IMR-90 (cell line): ENCODE measurements around the gene CWC25. TPM values are rescaled to one million over a fixed set of nuclear protein-coding genes. Genes with fewer than 3 reads are reported as not detected.

Source experiments
- ATAC-seq: fragments of 200-7000 bp; cut with Tn5 transposase; 2 replicates; pipeline ENCODE4 v1.9.1; 2020; ENCODE audit warnings: low read depth, mild to moderate bottlenecking, moderate library complexity
- BruUV-seq: library from RNA; stranded (reverse); fragments of 400-500 nt; replicated peaks from 2 replicates; lab custom pipeline; 2021; lab: Mats Ljungman, UMichigan
- CTCF ChIA-PET: fragments of 300-600 bp; formaldehyde crosslinking; extraction: SDS; loops from one replicate; lab custom pipeline; 2021; ENCODE audit warnings: antibody characterized with exemption; lab: Yijun Ruan, JAX
- POLR2A ChIA-PET: fragments of 300-600 bp; sonication (Branson Sonifier 250); formaldehyde crosslinking; loops from one replicate; lab custom pipeline; 2022; ENCODE audit warnings: antibody characterized with exemption; ENCODE audit not compliant: unreplicated experiment; lab: Charles Lee
- DNase-seq: peaks from one replicate; pipeline ENCODE4 v3.0.0; 2013
- H2AFZ ChIP-seq: replicated peaks from 2 replicates; pipeline ENCODE3; 2013; ENCODE audit warnings: low read length, mild to moderate bottlenecking; ENCODE audit not compliant: poor library complexity
- H2AK5ac ChIP-seq: 2 replicates; pipeline ENCODE4 v1.6.1; 2013; ENCODE audit warnings: low read depth, low read length, inconsistent platforms
- H2AK9ac ChIP-seq: replicated peaks from 2 replicates; pipeline ENCODE3; 2013; ENCODE audit warnings: mild to moderate bottlenecking, low read depth, low read length, moderate library complexity; ENCODE audit not compliant: poor library complexity
- H2BK120ac ChIP-seq: 2 replicates; pipeline ENCODE4 v1.6.1; 2013; ENCODE audit warnings: low read depth, low read length, inconsistent platforms
- H2BK15ac ChIP-seq: 3 replicates; pipeline ENCODE4 v1.6.1; 2013; ENCODE audit warnings: low read depth, low read length, inconsistent platforms
- H2BK20ac ChIP-seq: 2 replicates; pipeline ENCODE4 v1.6.1; 2013; ENCODE audit warnings: low read depth, mild to moderate bottlenecking, inconsistent platforms, low read length, moderate library complexity
- H2BK5ac ChIP-seq: 2 replicates; pipeline ENCODE4 v1.6.1; 2013; ENCODE audit warnings: mild to moderate bottlenecking, low read depth, low read length, inconsistent platforms; ENCODE audit not compliant: poor library complexity, severe bottlenecking
- H3K14ac ChIP-seq: replicated peaks from 2 replicates; pipeline ENCODE4 v1.6.1; 2013; ENCODE audit warnings: low read depth, low read length, inconsistent platforms
- H3K18ac ChIP-seq: 2 replicates; pipeline ENCODE4 v1.6.1; 2013; ENCODE audit warnings: low read depth, low read length, control low read depth
- H3K23ac ChIP-seq: 2 replicates; pipeline ENCODE4 v1.6.1; 2013; ENCODE audit warnings: low read depth, low read length, inconsistent platforms
- H3K27ac ChIP-seq: 2 replicates; pipeline ENCODE4 v1.5.1; 2013; ENCODE audit warnings: mild to moderate bottlenecking, control low read depth, low read length; ENCODE audit not compliant: insufficient read depth
- H3K27me3 ChIP-seq: 2 replicates; pipeline ENCODE4 v1.6.1; 2013; ENCODE audit warnings: low read length; ENCODE audit not compliant: control insufficient read depth, insufficient read depth
- H3K36me3 ChIP-seq: 2 replicates; pipeline ENCODE4 v1.6.1; 2013; ENCODE audit warnings: low read length, mixed read lengths; ENCODE audit not compliant: control insufficient read depth, insufficient read depth
- H3K4ac ChIP-seq: 2 replicates; pipeline ENCODE4 v1.6.1; 2013; ENCODE audit warnings: low read depth, low read length, inconsistent platforms
- H3K4me1 ChIP-seq: 2 replicates; pipeline ENCODE4 v1.6.1; 2013; ENCODE audit warnings: low read length, mixed read lengths; ENCODE audit not compliant: control insufficient read depth, insufficient read depth
- H3K4me2 ChIP-seq: 2 replicates; pipeline ENCODE4 v1.6.1; 2013; ENCODE audit warnings: low read depth, mild to moderate bottlenecking, control low read depth, low read length, moderate library complexity
- H3K4me3 ChIP-seq: 2 replicates; pipeline ENCODE4 v1.5.1; 2013; ENCODE audit warnings: low read depth, mild to moderate bottlenecking, control low read depth, low read length, moderate library complexity; ENCODE audit not compliant: insufficient read depth
- H3K56ac ChIP-seq: 2 replicates; pipeline ENCODE4 v1.6.1; 2013; ENCODE audit warnings: low read length, inconsistent platforms; ENCODE audit not compliant: insufficient read depth; ENCODE audit errors: extremely low read depth
- H3K79me1 ChIP-seq, 2 experiments: 2 replicates each; pipeline ENCODE4 v1.6.1; 2013; ENCODE audit warnings: low read length in 2 of 2, inconsistent platforms in 1 of 2, low read depth in 1 of 2
- H3K9ac ChIP-seq: 2 replicates; pipeline ENCODE4 v1.6.1; 2013; ENCODE audit warnings: low read depth, low read length, control low read depth
- H3K9me1 ChIP-seq: 2 replicates; pipeline ENCODE4 v1.6.1; 2013; ENCODE audit warnings: low read length, inconsistent platforms; ENCODE audit not compliant: insufficient read depth
- H3K9me3 ChIP-seq: 2 replicates; pipeline ENCODE4 v1.6.1; 2013; ENCODE audit warnings: low read length; ENCODE audit not compliant: control insufficient read depth, insufficient read depth
- H4K20me1 ChIP-seq: 2 replicates; pipeline ENCODE4 v1.6.1; 2013; ENCODE audit warnings: low read length, inconsistent platforms; ENCODE audit not compliant: insufficient read depth
- H4K5ac ChIP-seq: 2 replicates; pipeline ENCODE4 v1.6.1; 2013; ENCODE audit warnings: mild to moderate bottlenecking, low read depth, low read length, control low read depth
- H4K8ac ChIP-seq, 2 experiments: 2 replicates each; pipeline ENCODE4 v1.6.1; 2013; ENCODE audit warnings: low read depth in 2 of 2, low read length in 2 of 2, control low read depth in 1 of 2, inconsistent platforms in 1 of 2
- H4K91ac ChIP-seq: 2 replicates; pipeline ENCODE4 v1.6.1; 2013; ENCODE audit warnings: low read depth, low read length, inconsistent platforms; ENCODE audit not compliant: insufficient read depth
- CTCF ChIP-seq: conservative IDR thresholded peaks from 2 replicates; pipeline ENCODE4 v1.5.1; 2012; ENCODE audit warnings: mild to moderate bottlenecking, low read depth, low read length, improper control_type of control experiment
- FOS ChIP-seq: fragments of 150-350 bp; IDR thresholded peaks from 2 replicates; pipeline ENCODE4 v1.6.1; 2016; ENCODE audit warnings: low read depth, low read length
- MAFK ChIP-seq: IDR thresholded peaks from 2 replicates; pipeline ENCODE4 v1.6.1; 2012; ENCODE audit warnings: low read depth, low read length, improper control_type of control experiment
- MAZ ChIP-seq: IDR thresholded peaks from 2 replicates; pipeline ENCODE4 v1.6.1; 2012; ENCODE audit warnings: low read depth, mild to moderate bottlenecking, low read length, improper control_type of control experiment, moderate library complexity, borderline replicate concordance
- MXI1 ChIP-seq: IDR thresholded peaks from 2 replicates; pipeline ENCODE4 v1.6.1; 2012; ENCODE audit warnings: low read depth, mild to moderate bottlenecking, low read length, moderate library complexity, borderline replicate concordance
- NFE2L2 ChIP-seq: fragments of 150-350 bp; IDR thresholded peaks from 2 replicates; pipeline ENCODE4 v1.6.1; 2016; ENCODE audit warnings: low read depth, mild to moderate bottlenecking, low read length
- RAD21 ChIP-seq: IDR thresholded peaks from 2 replicates; pipeline ENCODE4 v1.6.1; 2012; ENCODE audit warnings: low read length, improper control_type of control experiment
- RCOR1 ChIP-seq: IDR thresholded peaks from 2 replicates; pipeline ENCODE4 v1.6.1; 2012; ENCODE audit warnings: mild to moderate bottlenecking, low read length, improper control_type of control experiment; ENCODE audit not compliant: insufficient replicate concordance
- RFX5 ChIP-seq: IDR thresholded peaks from 2 replicates; pipeline ENCODE4 v1.8.0; 2012; ENCODE audit warnings: low read depth, mild to moderate bottlenecking, low read length, moderate library complexity
- SMC3 ChIP-seq: fragments of 150-350 bp; IDR thresholded peaks from 2 replicates; pipeline ENCODE4 v1.6.1; 2016; ENCODE audit warnings: low read depth, mild to moderate bottlenecking, antibody characterized with exemption, low read length, moderate library complexity
- USF2 ChIP-seq: fragments of 150-350 bp; IDR thresholded peaks from 2 replicates; pipeline ENCODE4 v1.6.1; 2017; ENCODE audit warnings: mild to moderate bottlenecking, antibody characterized with exemption, low read length, low read depth
- WGBS, 2 experiments: methylation state at CpG; one replicate each; pipeline versions ENCODE4 v1.1.5 to v1.1.7; 2013; ENCODE audit warnings: missing lambda C conversion rate in 2 of 2; ENCODE audit not compliant: insufficient read length in 1 of 2; ENCODE audit errors: extremely low coverage in 2 of 2; 5-methylcytosine and 5-hydroxymethylcytosine counted together
- dilution Hi-C: fragments of 300-500 bp; cut with HindIII; formaldehyde crosslinking; loops from one replicate; pipeline ENCODE4 v1.14.3; 2018; ENCODE audit warnings: low sequenced_read_pairs; ENCODE audit not compliant: unreplicated experiment
- in situ Hi-C: fragments of 300-500 bp; cut with MboI; formaldehyde crosslinking; loops from 3 replicates; pipeline ENCODE4 v1.14.3; 2019; ENCODE audit warnings: low sequenced_read_pairs, inconsistent platforms, mixed read lengths
- intact Hi-C: fragments of 100-400 bp; cut with micrococcal nuclease; formaldehyde crosslinking; loops from 2 replicates; pipeline ENCODE4 v1.10.0; 2022
- polyA plus RNA-seq, 3 experiments: library from polyadenylated mRNA; depleted of rRNA; stranded (reverse); fragments of >200 nt; gene quantifications; 2 replicates each; pipeline ENCODE4 v1.2.3, GENCODE V29; 2012; ENCODE audit warnings: low replicate concordance in 1 of 3
- total RNA-seq: library from RNA; depleted of rRNA; stranded (reverse); fragments of >200 nt; gene quantifications from 2 replicates; pipeline ENCODE4 v1.2.3, GENCODE V29; 2012
- TF ChIP-seq, protein P1 (sequence below): fragments of 150-350 bp; IDR thresholded peaks from 2 replicates; pipeline ENCODE4 v1.6.1; 2016; ENCODE audit warnings: low read depth, mild to moderate bottlenecking, low read length, moderate library complexity, borderline replicate concordance

Gene CWC25
- total and polyA plus RNA-seq, 2 of the 4 experiments (the other 2 are of a cell fraction) = 9.1 to 16.1 TPM

DNA sequence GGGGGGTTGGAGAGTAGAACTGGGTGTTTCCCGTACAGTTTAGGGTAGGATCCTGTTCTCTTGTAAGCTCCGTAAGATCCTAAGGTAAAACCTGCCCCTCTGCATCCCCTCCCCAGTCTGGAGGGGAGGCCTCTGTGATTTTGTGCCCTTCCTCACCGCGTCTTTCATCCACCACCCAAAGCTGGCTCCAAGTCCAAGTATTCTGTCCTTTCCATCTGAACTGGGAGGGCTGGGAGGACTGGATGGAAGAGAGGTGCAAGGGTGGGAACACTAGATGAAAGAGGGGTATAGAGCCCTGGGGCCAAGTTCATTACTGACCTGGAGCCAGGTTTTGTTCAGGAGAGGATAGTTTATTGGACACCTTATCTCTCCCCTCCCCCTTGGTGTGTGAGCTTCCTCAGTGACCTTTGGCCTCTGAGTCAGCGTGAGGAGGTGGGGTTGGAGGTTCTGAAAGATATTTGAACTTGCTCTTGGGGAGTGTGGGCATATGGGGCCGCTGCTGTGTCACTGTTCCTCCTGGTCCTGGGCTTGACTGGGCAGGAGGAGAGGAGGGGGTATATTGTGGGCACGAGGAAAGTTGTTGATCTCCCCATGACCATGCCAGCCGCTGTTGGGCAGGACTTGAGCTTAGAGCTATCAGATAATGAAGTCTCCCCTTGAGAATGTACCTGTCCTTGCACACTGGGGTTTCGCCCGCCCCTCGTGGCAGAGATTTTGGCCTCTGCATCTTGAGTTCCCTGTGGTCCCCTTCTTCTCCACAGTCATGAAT, 46.3 kb upstream of the CWC25 start:
- TSS peak; percentile 31 for BruUV-seq
- 0% methylated on average over 1 of the region's 11 CpGs; no CpG with 5 or more reads in 1 of the 2 experiments for WGBS, 2 experiments
- CTCF ChIA-PET = interaction anchor here (1.2 kb wide), 1 partner anchor 112 kb away, joined by 3 read pairs; no protein-coding TSS in a partner anchor
- ATAC-seq (peak; percentile 3; the same call in 1 of the 2 replicates), DNase-seq (peak; percentile 80)
- H3K27me3 ChIP-seq = no peaks in the 10 kb centered on the region
- H3K9ac ChIP-seq = peak overlapping the region; percentile 93
- peak overlapping the region; percentile 87 for H2BK5ac ChIP-seq
- H3K23ac ChIP-seq = peak overlapping the region; percentile 97
- H4K5ac ChIP-seq = peak overlapping the region; percentile 39
- H3K27ac ChIP-seq = peak overlapping the region; percentile 88
- H3K4ac ChIP-seq = peak overlapping the region; percentile 96
- intact Hi-C loops = loop anchor here (5.0 kb wide), 1 partner anchor 119 kb away; the partner anchor contains the start of gene PSMB3
- in situ Hi-C loops = no loop called here
- H2BK120ac ChIP-seq = peak overlapping the region; percentile 84
- no peaks in the 10 kb centered on the region for H3K9me3 ChIP-seq
- peak overlapping the region; percentile 98 for H3K56ac ChIP-seq
- peaks cover 26% of the 10 kb centered on the region for H3K36me3 ChIP-seq
- H2AK5ac ChIP-seq = peak overlapping the region; percentile 96
- H3K4me1 ChIP-seq = peaks cover 42% of the 10 kb centered on the region
- H4K8ac ChIP-seq = peak overlapping the region; percentile 76 to 82
- H3K9me1 ChIP-seq = peaks cover 33% of the 10 kb centered on the region
- H4K20me1 ChIP-seq = peaks cover 59% of the 10 kb centered on the region
- H2BK20ac ChIP-seq = peak overlapping the region; percentile 57
- peak overlapping the region; percentile 99 for H2AK9ac ChIP-seq
- peak overlapping the region; percentile 91 for H4K91ac ChIP-seq
- peak overlapping the region; percentile 46 for H3K18ac ChIP-seq
- H2AFZ ChIP-seq = peak overlapping the region; percentile 55
- H2BK15ac ChIP-seq = peak overlapping the region; percentile 54; the same call in 1 of the 3 replicates
- H3K79me1 ChIP-seq = peaks cover 0 to 51% of the 10 kb centered on the region in 2 experiments; a peak in 2 of 4 replicates
- dilution Hi-C loops = no loop called here
- peak overlapping the region; percentile 85 for H3K14ac ChIP-seq
- peak overlapping the region; percentile 90 for H3K4me3 ChIP-seq
- H3K4me2 ChIP-seq = peak overlapping the region; percentile 92
- POLR2A ChIA-PET = interaction anchor here (0.5 to 1.2 kb wide), 2 partner anchors 9 to 109 kb away, joined by 5 to 7 read pairs; no protein-coding TSS in a partner anchor
- TF ChIP-seq RFX5 (no peak), MXI1 (peak; percentile 26), CTCF (0 out of 2 replicates have a peak, but pooled peaks have one; percentile 15), MAFK (no peak), RAD21 (peak; percentile 42; the same call in 1 of the 2 replicates), USF2 (no peak), MAZ (peak; percentile 29), SMC3 (peak; percentile 23; the same call in 1 of the 2 replicates), NFE2L2 (peak; percentile 13; the same call in 1 of the 2 replicates), RCOR1 (no peak), FOS (peak; percentile 61)
- TF ChIP-seq, protein P1, sequence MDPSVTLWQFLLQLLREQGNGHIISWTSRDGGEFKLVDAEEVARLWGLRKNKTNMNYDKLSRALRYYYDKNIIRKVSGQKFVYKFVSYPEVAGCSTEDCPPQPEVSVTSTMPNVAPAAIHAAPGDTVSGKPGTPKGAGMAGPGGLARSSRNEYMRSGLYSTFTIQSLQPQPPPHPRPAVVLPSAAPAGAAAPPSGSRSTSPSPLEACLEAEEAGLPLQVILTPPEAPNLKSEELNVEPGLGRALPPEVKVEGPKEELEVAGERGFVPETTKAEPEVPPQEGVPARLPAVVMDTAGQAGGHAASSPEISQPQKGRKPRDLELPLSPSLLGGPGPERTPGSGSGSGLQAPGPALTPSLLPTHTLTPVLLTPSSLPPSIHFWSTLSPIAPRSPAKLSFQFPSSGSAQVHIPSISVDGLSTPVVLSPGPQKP = no peak
